ENCODE data around the gene KIF13A.

- TF ChIP-seq POLR2A (IDR thresholded peaks at IDR 0.05) (no peak), CTCF (IDR thresholded peaks at IDR 0.05) (no peak)
Measured at GRCh38 chr6:17908831-17909230, 78.6 kb downstream of the KIF13A start.
